Stimulated activated CD8-positive, alpha-beta memory T cell treated with anti-CD3 and anti-CD28 coated beads, Interleukin-7, amount 100 ng/mL, for 4 hours (primary cell): ENCODE measurements around the gene RNU5B-1.

Experiments used
- DNase-seq, 2 donors: peaks; one replicate each; pipeline ENCODE4 v3.0.0-alpha.2; 2020; ENCODE audit warnings: low read depth in 2 of 2

Gene RNU5B-1

GRCh38 chr15:65328506-65329287 lies 24.2 kb downstream of the RNU5B-1 start:
- DNase-seq = no peak

DNA sequence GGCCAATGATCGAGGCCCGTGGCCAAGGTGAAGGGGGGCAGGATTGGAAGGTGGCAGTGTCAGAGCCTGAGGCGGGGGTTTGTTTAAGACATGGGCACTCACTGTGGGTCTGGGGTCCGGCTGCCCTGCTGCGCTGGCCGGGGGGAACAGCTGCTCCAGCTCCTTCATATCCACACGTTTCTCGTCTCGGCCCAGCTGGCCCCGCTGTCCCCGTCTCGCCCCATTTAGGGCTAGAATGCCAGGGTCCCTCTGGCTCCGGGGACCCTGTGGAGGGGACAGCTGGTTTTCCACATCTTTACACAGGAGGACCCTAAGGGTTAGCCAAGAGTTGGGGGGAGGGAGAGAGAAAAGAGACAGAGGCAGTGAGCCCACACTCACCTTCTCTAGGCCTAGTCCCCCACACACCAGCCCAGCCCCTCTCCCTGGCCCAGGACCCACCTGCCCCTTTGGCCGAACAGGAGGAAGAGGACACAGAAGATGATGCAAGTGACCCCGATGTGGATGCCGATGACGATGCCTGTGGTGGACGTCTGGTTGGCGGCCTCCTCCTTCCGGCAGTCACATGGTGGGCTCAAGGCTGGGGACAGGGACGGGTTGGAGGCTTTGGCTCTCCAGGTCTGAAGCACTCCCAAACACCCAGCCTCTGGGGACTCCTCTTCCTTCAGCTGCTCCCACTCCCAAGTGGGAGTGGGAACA lies 25.0 kb downstream of the RNU5B-1 start:
- no peak for DNase-seq

DNA sequence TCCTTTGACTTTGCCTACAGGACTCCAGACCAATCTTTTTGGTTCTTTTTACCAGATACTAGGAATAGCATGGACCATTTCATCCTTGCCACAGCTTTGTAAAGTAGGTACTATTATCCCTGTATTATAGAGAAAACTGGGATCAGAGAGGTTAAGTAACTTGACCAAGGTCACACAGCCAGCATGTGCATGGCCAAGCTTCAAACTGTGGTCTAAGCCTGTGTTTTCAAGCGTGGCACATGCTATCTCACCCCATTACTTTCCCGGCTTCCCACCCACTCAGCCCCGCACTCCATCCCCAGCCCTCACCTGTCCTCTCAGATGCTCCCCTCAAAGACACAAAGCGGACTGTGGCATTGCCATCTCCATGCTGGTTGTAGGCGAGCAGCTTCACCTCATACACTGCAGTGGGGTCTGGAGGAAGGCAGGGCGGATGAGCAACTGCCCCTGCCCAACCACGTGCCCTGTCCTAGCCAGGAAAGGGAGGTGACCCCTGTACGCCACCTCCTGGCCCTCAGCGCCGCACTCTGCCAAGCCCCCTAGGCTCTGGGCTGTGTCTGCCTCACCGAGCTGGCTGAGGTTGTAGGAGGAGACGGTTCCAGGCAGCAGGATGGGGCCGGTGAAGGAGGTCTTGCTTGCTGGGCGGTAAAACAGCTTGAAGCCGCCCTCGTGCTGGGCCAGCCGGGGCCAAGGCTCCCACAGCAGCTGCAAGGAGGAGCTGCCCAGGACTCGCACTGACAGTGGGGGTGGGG lies 25.7 kb downstream of the RNU5B-1 start:
- DNase-seq = no peak

- no peak for DNase-seq
Observed at GRCh38 chr15:65330934-65331645, 26.6 kb downstream of the RNU5B-1 start.

- no peak for DNase-seq
Observed at GRCh38 chr15:65331811-65332210, 27.3 kb downstream of the RNU5B-1 start.

DNA sequence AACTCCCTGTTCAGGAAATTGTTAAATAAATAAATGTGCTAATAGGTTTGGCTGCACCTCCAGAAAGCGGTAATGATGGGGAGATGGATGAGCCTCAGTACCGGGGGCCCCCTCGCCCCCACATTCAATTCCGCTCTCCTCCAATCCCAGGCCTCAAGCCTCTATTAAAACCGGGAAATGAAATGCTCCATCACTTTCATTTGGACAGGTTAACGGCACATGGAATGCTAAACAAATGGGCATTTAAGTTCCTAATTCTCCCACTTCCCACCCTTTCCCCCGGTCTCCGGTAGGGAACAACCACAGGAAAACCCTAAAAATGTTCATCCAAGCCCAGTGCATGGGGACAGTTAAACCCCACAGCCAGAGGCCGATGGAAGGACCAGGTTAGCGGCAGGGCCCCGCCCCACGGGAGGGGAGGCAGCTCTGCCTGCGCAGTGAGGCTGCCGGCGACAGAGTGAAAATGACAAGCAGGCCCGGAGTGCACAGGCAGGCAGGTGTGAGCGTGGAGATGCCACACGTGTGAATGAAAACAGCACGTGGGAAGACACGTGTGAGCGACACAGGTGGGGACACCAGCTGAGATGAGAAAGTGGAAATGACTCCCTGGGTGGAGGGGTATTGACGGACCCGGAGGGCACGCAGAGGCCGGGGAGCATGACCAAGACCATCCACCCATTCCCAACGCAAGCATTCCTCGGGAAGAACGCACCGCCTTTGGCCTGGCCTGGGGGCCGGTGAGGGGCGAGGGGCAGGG lies 28.1 kb downstream of the RNU5B-1 start:
- DNase-seq = no peak

- no peak for DNase-seq
Observed at GRCh38 chr15:65333148-65333820, 28.8 kb downstream of the RNU5B-1 start.

DNA sequence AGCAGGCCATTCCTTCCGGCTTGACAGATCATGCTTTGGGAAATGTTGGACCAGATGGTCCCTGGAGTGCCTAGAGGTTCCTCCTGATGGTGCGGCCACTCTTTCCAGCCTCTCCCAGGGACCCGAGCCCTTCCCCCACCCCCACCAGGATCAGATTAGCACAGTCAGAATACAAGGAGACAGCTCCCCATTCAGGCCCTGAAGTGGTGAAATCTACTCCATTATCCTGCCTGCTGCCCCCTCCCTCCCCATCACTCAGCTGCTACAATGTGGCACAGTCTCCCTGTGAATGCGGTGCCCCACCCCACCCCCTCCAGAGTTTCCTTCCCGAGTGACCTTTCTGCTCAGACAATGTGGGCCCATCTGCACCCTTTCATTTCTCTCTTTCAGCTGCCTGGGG lies 29.4 kb downstream of the RNU5B-1 start:
- no peak for DNase-seq

DNA sequence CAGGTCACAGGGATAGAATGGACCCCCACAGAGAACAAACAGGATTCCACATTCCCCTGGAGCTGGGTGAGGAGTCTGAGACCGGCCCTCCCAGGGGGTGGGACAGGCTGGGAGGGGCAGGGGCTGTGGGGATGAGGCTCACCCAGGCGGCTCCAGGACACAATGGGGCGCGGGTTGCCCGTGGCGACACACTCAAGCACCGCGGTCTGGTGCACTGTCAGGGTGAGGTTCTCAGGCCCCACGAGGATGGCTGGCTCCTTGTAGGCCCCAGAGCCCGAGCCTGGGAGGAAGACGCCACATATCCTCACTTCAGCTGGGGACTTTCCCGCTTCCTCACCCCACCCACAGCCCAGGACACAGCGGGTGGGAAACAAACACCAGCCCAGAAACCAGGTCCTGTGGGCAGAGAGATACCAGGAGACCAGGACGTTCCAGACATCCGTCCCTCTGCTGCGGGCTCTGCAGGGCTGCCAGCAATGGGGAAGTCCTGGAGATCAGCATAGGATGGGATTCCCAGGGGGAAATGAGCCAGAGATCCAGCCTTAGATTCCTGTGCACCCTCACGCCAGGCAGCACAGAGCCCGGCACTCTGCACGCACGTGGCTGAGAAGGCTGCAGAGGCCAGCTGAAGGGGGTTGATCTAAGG lies 30.2 kb downstream of the RNU5B-1 start:
- DNase-seq = no peak

- no peak for DNase-seq
Observed at GRCh38 chr15:65335278-65336055, 31.0 kb downstream of the RNU5B-1 start.

GRCh38 chr15:65336493-65337435 lies 32.3 kb downstream of the RNU5B-1 start:
- no peak for DNase-seq

DNA sequence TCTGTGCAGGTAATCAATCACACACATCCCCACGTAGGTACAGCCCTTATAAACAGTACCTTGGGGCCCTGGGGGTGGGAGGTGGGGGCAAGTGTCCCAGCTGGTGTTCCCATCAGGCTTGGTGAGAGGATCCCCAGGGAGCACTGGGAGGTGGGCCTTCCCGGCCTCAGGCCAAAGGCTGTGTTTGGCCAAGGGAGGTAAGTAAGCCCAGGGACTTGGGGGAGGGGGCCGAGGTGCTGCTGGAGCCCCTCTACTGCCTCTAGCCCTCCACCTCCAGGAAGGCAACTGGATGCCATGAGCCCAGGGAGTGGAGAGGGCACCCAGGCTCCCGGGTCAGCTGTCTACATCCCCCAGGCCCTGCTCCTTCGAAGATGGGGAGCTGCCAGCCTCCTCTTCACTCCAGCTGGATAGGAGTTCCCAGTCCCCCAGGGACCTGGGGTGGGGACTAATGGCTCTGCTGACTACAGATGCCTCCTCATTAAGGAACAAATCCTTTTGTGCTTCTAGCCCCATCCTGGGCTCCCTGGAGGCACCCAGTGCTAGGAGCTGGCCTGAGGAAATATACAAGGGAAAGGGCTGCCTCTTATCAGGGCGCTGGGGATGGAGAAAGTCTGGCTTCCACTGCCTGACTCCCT lies 33.1 kb downstream of the RNU5B-1 start:
- no peak for DNase-seq

- no peak for DNase-seq
Observed at GRCh38 chr15:65338366-65338765, 33.9 kb downstream of the RNU5B-1 start.

GRCh38 chr15:65338823-65339222 lies 34.3 kb downstream of the RNU5B-1 start:
- DNase-seq = no peak

GRCh38 chr15:65339416-65339815 lies 34.9 kb downstream of the RNU5B-1 start:
- DNase-seq = no peak

DNA sequence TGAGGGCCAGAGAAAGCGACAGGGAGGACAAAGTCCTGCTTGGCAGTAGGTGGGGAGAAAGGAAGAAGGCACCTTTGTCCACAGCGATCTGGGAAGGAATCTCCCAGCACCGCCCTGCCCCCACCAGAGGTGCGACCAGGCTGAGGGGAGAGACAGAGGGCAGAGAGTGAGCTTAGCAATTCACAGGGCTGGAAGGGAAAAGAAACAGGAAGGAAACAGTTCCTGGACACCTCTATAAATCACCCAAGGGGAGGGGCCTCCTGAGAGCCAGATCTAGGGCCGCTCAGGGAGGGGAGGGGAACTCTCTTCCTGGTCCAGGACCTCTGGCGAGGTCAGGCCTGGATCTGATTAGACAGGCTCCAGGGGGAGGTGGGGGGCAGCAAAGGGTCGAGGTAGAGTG lies 35.4 kb downstream of the RNU5B-1 start:
- DNase-seq = no peak

DNA sequence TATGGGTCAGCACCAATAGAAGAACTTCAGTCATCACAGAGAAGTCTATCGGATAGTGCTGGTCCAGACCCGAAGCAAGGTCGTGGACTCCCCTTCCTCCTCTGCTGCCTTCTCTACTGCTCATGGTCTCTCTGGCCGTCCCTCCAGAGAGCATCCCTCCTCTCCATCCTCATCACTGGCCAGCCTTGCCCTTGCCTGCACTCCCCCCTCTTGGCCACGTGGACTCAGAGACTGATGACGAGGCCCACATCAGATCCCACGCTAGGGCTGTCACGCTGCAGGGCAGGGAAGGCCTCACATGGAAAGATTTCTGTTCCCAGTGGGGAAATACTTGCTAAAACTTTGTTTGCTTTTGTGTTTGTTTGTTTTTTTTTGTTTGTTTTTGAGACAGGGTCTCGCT lies 38.0 kb downstream of the RNU5B-1 start:
- no peak for DNase-seq
